K562 (cell line): ENCODE data around the gene ATAD3B. TPM values are rescaled to one million over a fixed set of nuclear protein-coding genes. Genes with fewer than 3 reads are reported as not detected.

Experiments used
- CBFA2T2 ChIP-seq: fragments of 450-650 bp; conservative IDR thresholded peaks from 2 replicates; pipeline ENCODE4 v1.6.1; 2017; ENCODE audit warnings: mild to moderate bottlenecking
- EGR1 ChIP-seq: fragments of 450-650 bp; conservative IDR thresholded peaks from 2 replicates; pipeline ENCODE4 v1.6.1; 2017; ENCODE audit warnings: mild to moderate bottlenecking
- EP400 ChIP-seq: fragments of 450-650 bp; IDR thresholded peaks from 2 replicates; pipeline ENCODE4 v1.6.1; 2017; ENCODE audit warnings: antibody characterized with exemption, mild to moderate bottlenecking, moderate library complexity
- TCF7L2 ChIP-seq: fragments of 150-350 bp; IDR thresholded peaks from 2 replicates; pipeline ENCODE4 v1.6.1; 2016; ENCODE audit warnings: low read depth, mild to moderate bottlenecking, low read length, moderate library complexity
- polyA plus RNA-seq, 8 experiments: library from polyadenylated mRNA; depleted of rRNA in 4 of 8; stranded (reverse) in 5 of 8; unstranded in 3 of 8; fragments of >200 nt; fragmentation: Nextera tagmentation in 2 of 8; fragmentation: Illumina TruSeq in 1 of 8; extraction: Ambion mirVana in 2 of 8; extraction: Trizol in 1 of 8; gene quantifications; 2 replicates each; pipeline versions ENCODE4 v1.2.1 to v1.2.3, GENCODE V29; 2011 to 2014; ENCODE audit warnings: inconsistent platforms in 1 of 8, missing spikeins in 1 of 8
- total RNA-seq, 7 experiments: library from RNA; depleted of rRNA in 6 of 7; stranded (reverse); fragments of >200 nt in 6 of 7; fragmentation: Illumina TruSeq in 2 of 7; extraction: Trizol in 2 of 7; gene quantifications; 2 replicates each; pipeline versions ENCODE4 v1.2.1 to v1.2.3, GENCODE V29; 2011 to 2021; ENCODE audit warnings: low replicate concordance in 1 of 7
- TF ChIP-seq, protein P1 (sequence below): fragments of 200-800 bp; sonication (Bioruptor generic); IDR thresholded peaks from 2 replicates; pipeline ENCODE4 v1.6.1; 2016; ENCODE audit warnings: missing genetic modification characterization, missing compliant biosample characterization
- TF ChIP-seq, protein P2 (sequence below): fragments of 150-350 bp; conservative IDR thresholded peaks from 2 replicates; pipeline ENCODE4 v1.6.1; 2014; ENCODE audit warnings: low read length
- TF ChIP-seq, protein P3 (sequence below), 3 experiments: IDR thresholded peaks in 2 of 3; conservative IDR thresholded peaks in 1 of 3; 2 replicates each; pipeline ENCODE4 v1.5.1; 2011 to 2012; ENCODE audit warnings: low read length in 3 of 3, mild to moderate bottlenecking in 3 of 3, control low read depth in 2 of 3, improper control_type of control experiment in 1 of 3, inconsistent platforms in 1 of 3, low read depth in 1 of 3, mixed read lengths in 1 of 3, moderate library complexity in 1 of 3; ENCODE audit not compliant: insufficient read depth in 2 of 3

ATAD3B gene
- total and polyA plus RNA-seq, 9 of the 15 experiments (the other 6 are each of a cell fraction or from before 2014, with no cell fraction given): 0.07 to 113 (median 27.7) TPM

DNA sequence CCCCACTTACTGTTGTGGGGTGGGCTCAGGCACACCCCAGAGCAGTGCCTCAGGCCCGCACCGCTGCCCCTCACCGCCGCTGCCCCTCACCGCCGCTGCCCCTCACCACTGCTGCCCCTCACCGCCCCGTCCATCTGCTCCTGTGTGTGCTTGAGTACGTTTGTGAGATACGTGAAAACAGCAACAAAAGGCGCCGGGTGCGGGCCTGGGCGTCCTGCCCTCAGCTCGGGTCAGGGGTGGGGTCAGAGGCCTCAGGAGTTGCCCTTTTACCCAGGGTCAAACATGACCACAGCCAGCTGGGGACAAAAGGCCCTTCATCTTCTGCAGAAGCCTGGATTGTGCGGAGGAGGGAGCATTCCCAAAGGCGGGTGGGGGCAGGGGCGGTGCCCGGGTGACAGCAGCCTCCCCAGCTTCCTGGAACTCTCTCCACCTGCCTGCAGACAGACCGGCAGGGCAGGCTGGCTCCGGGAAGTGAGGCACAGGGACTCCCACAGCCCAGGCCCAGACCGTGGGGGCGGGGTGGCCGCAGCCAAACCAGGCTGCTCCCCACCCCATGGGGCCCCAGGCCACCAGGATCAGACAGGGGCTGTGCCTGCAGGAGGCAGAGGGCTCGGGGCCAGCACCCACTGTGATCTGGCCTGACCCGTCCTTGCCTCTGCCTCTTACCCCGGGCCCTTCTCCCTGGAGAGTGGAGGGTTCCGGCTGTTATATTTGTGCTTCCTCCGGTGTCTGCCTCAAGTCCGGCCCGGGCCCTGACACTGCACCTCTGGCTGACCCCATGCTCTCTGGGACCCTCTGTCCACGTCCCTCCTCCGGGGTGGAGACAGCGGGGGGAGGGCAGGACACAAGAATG is 38.4 kb upstream of the ATAD3B start (continued):
- TF ChIP-seq, protein P1, sequence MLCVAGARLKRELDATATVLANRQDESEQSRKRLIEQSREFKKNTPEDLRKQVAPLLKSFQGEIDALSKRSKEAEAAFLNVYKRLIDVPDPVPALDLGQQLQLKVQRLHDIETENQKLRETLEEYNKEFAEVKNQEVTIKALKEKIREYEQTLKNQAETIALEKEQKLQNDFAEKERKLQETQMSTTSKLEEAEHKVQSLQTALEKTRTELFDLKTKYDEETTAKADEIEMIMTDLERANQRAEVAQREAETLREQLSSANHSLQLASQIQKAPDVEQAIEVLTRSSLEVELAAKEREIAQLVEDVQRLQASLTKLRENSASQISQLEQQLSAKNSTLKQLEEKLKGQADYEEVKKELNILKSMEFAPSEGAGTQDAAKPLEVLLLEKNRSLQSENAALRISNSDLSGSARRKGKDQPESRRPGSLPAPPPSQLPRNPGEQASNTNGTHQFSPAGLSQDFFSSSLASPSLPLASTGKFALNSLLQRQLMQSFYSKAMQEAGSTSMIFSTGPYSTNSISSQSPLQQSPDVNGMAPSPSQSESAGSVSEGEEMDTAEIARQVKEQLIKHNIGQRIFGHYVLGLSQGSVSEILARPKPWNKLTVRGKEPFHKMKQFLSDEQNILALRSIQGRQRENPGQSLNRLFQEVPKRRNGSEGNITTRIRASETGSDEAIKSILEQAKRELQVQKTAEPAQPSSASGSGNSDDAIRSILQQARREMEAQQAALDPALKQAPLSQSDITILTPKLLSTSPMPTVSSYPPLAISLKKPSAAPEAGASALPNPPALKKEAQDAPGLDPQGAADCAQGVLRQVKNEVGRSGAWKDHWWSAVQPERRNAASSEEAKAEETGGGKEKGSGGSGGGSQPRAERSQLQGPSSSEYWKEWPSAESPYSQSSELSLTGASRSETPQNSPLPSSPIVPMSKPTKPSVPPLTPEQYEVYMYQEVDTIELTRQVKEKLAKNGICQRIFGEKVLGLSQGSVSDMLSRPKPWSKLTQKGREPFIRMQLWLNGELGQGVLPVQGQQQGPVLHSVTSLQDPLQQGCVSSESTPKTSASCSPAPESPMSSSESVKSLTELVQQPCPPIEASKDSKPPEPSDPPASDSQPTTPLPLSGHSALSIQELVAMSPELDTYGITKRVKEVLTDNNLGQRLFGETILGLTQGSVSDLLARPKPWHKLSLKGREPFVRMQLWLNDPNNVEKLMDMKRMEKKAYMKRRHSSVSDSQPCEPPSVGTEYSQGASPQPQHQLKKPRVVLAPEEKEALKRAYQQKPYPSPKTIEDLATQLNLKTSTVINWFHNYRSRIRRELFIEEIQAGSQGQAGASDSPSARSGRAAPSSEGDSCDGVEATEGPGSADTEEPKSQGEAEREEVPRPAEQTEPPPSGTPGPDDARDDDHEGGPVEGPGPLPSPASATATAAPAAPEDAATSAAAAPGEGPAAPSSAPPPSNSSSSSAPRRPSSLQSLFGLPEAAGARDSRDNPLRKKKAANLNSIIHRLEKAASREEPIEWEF (CRISPR knock-in tag): no peak
- TF ChIP-seq EGR1 (peak; percentile 78), EP400 (no peak), CBFA2T2 (peak; percentile 52; the same call in 1 of the 2 replicates), TCF7L2 (no peak)
- TF ChIP-seq, protein P2, sequence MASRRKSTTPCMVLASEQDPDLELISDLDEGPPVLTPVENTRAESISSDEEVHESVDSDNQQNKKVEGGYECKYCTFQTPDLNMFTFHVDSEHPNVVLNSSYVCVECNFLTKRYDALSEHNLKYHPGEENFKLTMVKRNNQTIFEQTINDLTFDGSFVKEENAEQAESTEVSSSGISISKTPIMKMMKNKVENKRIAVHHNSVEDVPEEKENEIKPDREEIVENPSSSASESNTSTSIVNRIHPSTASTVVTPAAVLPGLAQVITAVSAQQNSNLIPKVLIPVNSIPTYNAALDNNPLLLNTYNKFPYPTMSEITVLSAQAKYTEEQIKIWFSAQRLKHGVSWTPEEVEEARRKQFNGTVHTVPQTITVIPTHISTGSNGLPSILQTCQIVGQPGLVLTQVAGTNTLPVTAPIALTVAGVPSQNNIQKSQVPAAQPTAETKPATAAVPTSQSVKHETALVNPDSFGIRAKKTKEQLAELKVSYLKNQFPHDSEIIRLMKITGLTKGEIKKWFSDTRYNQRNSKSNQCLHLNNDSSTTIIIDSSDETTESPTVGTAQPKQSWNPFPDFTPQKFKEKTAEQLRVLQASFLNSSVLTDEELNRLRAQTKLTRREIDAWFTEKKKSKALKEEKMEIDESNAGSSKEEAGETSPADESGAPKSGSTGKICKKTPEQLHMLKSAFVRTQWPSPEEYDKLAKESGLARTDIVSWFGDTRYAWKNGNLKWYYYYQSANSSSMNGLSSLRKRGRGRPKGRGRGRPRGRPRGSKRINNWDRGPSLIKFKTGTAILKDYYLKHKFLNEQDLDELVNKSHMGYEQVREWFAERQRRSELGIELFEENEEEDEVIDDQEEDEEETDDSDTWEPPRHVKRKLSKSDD: no peak
- TF ChIP-seq, protein P3, sequence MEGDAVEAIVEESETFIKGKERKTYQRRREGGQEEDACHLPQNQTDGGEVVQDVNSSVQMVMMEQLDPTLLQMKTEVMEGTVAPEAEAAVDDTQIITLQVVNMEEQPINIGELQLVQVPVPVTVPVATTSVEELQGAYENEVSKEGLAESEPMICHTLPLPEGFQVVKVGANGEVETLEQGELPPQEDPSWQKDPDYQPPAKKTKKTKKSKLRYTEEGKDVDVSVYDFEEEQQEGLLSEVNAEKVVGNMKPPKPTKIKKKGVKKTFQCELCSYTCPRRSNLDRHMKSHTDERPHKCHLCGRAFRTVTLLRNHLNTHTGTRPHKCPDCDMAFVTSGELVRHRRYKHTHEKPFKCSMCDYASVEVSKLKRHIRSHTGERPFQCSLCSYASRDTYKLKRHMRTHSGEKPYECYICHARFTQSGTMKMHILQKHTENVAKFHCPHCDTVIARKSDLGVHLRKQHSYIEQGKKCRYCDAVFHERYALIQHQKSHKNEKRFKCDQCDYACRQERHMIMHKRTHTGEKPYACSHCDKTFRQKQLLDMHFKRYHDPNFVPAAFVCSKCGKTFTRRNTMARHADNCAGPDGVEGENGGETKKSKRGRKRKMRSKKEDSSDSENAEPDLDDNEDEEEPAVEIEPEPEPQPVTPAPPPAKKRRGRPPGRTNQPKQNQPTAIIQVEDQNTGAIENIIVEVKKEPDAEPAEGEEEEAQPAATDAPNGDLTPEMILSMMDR (IDR thresholded peaks at IDR 0.05 in 2 of 3, conservative IDR thresholded peaks at IDR 0.05 in 1 of 3; ENCODE audit: insufficient read depth in 2 of 3, low read depth in 1 of 3, low read length in 3 of 3): no peak
